A549 (cell line): Measurements from ENCODE around the gene GALNT14.

Experiments used
- CHD2 ChIP-seq: fragments of 150-350 bp; IDR thresholded peaks from 2 replicates; pipeline ENCODE4 v1.6.1; 2014; ENCODE audit warnings: low read length; ENCODE audit not compliant: partially characterized antibody
- JUN ChIP-seq, 2 experiments: fragments of >200 bp; sonication (Bioruptor Twin); formaldehyde crosslinking; IDR thresholded peaks; 2 replicates in 1 of 2; 3 replicates in 1 of 2; pipeline ENCODE4 v1.6.1; 2016 to 2017
- JUNB ChIP-seq: fragments of >200 bp; sonication (Bioruptor Twin); formaldehyde crosslinking; IDR thresholded peaks from 2 replicates; pipeline ENCODE4 v1.6.1; 2016
- MAFK ChIP-seq: fragments of 450-650 bp; IDR thresholded peaks from 2 replicates; pipeline ENCODE4 v1.6.1; 2014; ENCODE audit not compliant: partially characterized antibody
- POLR2A ChIP-seq: IDR thresholded peaks from 2 replicates; pipeline ENCODE4 v1.6.1; 2012; ENCODE audit warnings: mild to moderate bottlenecking, low read length
- TF ChIP-seq, protein P1 (sequence below): fragments of >200 bp; sonication (Bioruptor Twin); formaldehyde crosslinking; IDR thresholded peaks from 3 replicates; pipeline ENCODE4 v1.5.1; 2016
- TF ChIP-seq, protein P2 (sequence below): fragments of 150-350 bp; IDR thresholded peaks from 2 replicates; pipeline ENCODE4 v1.6.1; 2014; ENCODE audit warnings: low read depth, mild to moderate bottlenecking, low read length
- TF ChIP-seq, protein P3 (sequence below): fragments of >200 bp; sonication (Bioruptor Twin); formaldehyde crosslinking; IDR thresholded peaks from 3 replicates; pipeline ENCODE4 v1.6.1; 2016

DNA sequence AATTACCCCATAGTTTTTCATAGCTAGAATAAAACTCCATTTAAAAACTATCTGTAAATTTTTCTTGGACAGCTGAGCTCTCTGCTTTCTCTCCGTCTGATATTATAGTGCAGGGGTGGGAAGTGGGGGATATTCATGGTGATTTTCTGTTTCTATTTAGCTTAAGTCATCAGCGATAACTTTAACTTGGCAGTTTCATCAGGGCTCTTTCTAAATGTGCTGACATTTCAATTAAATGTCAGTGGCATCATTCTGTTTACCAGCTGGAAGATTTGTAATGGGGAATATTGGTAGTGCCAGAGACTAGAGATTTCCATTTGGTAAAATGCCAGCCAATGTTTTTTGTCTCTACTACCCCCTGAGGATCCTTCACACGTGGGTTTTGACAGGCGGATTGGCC, 277.5 kb downstream of the GALNT14 start:
- no peak for TF ChIP-seq POLR2A
- TF ChIP-seq, protein P1, sequence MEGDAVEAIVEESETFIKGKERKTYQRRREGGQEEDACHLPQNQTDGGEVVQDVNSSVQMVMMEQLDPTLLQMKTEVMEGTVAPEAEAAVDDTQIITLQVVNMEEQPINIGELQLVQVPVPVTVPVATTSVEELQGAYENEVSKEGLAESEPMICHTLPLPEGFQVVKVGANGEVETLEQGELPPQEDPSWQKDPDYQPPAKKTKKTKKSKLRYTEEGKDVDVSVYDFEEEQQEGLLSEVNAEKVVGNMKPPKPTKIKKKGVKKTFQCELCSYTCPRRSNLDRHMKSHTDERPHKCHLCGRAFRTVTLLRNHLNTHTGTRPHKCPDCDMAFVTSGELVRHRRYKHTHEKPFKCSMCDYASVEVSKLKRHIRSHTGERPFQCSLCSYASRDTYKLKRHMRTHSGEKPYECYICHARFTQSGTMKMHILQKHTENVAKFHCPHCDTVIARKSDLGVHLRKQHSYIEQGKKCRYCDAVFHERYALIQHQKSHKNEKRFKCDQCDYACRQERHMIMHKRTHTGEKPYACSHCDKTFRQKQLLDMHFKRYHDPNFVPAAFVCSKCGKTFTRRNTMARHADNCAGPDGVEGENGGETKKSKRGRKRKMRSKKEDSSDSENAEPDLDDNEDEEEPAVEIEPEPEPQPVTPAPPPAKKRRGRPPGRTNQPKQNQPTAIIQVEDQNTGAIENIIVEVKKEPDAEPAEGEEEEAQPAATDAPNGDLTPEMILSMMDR: no peak
- TF ChIP-seq MAFK: peak; percentile 78
- TF ChIP-seq JUN (IDR thresholded peaks at IDR 0.05): no peak
- TF ChIP-seq, protein P2, sequence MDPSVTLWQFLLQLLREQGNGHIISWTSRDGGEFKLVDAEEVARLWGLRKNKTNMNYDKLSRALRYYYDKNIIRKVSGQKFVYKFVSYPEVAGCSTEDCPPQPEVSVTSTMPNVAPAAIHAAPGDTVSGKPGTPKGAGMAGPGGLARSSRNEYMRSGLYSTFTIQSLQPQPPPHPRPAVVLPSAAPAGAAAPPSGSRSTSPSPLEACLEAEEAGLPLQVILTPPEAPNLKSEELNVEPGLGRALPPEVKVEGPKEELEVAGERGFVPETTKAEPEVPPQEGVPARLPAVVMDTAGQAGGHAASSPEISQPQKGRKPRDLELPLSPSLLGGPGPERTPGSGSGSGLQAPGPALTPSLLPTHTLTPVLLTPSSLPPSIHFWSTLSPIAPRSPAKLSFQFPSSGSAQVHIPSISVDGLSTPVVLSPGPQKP: no peak
- TF ChIP-seq CHD2: no peak
- TF ChIP-seq, protein P3, sequence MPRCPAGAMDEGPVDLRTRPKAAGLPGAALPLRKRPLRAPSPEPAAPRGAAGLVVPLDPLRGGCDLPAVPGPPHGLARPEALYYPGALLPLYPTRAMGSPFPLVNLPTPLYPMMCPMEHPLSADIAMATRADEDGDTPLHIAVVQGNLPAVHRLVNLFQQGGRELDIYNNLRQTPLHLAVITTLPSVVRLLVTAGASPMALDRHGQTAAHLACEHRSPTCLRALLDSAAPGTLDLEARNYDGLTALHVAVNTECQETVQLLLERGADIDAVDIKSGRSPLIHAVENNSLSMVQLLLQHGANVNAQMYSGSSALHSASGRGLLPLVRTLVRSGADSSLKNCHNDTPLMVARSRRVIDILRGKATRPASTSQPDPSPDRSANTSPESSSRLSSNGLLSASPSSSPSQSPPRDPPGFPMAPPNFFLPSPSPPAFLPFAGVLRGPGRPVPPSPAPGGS: no peak
- no peak for TF ChIP-seq JUNB
